MCF 10A (cell line): Measurements from ENCODE around the gene PEAR1. TPM values are rescaled to one million over a fixed set of nuclear protein-coding genes. Genes with fewer than 3 reads are reported as not detected.

Experiments
- BruUV-seq: library from RNA; stranded (reverse); fragments of 400-500 nt; replicated peaks from 2 replicates; lab custom pipeline; 2021; lab: Mats Ljungman, UMichigan
- CTCF ChIA-PET: fragments of 300-600 bp; sonication (Branson Sonifier 250); formaldehyde crosslinking; extraction: SDS; loops from one replicate; lab custom pipeline; 2021; ENCODE audit warnings: antibody characterized with exemption, inconsistent platforms; lab: Yijun Ruan, JAX
- POLR2A ChIA-PET: fragments of 300-600, 350-650 bp; sonication (Branson Sonifier 250); formaldehyde crosslinking; extraction: SDS; loops from one replicate; lab custom pipeline; 2020; ENCODE audit warnings: antibody characterized with exemption, inconsistent platforms; lab: Yijun Ruan, JAX
- DNase-seq: peaks from one replicate; pipeline ENCODE4 v3.0.0-alpha.2; 2018; ENCODE audit not compliant: unreplicated experiment
- H3K27ac Mint-ChIP-seq: one replicate; pipeline ENCODE4 v1.8.0; 2022; ENCODE audit warnings: mild to moderate bottlenecking, low read depth, mixed read lengths; ENCODE audit not compliant: unreplicated experiment
- H3K27me3 Mint-ChIP-seq: one replicate; pipeline ENCODE4 v1.8.0; 2022; ENCODE audit warnings: mixed read lengths; ENCODE audit not compliant: insufficient read depth, unreplicated experiment
- H3K36me3 Mint-ChIP-seq: one replicate; pipeline ENCODE4 v1.8.0; 2022; ENCODE audit warnings: mild to moderate bottlenecking, moderate library complexity, mixed read lengths; ENCODE audit not compliant: insufficient read depth, unreplicated experiment
- H3K4me1 Mint-ChIP-seq: one replicate; pipeline ENCODE4 v1.8.0; 2022; ENCODE audit warnings: mixed read lengths; ENCODE audit not compliant: insufficient read depth, unreplicated experiment
- H3K4me3 Mint-ChIP-seq: one replicate; pipeline ENCODE4 v1.8.0; 2022; ENCODE audit warnings: mild to moderate bottlenecking, moderate library complexity, mixed read lengths; ENCODE audit not compliant: unreplicated experiment
- H3K9me3 Mint-ChIP-seq: one replicate; pipeline ENCODE4 v1.8.0; 2022; ENCODE audit warnings: mixed read lengths; ENCODE audit not compliant: unreplicated experiment
- intact Hi-C: fragments of 100-400 bp; cut with micrococcal nuclease; formaldehyde crosslinking; loops from 2 replicates; pipeline ENCODE4 v1.14.1; 2022
- total RNA-seq: library from RNA; stranded (reverse); gene quantifications from 2 replicates; pipeline ENCODE4 v1.2.3, GENCODE V29; 2022
- TF ChIP-seq, protein P1 (sequence below): fragments of 200-600 bp; IDR thresholded peaks from one replicate; pipeline ENCODE4 v1.8.0; 2022; ENCODE audit warnings: antibody characterized with exemption, mild to moderate bottlenecking; ENCODE audit not compliant: unreplicated experiment

PEAR1 gene
- total RNA-seq, 1 experiment from 2014 or later = 6.5 TPM

DNA sequence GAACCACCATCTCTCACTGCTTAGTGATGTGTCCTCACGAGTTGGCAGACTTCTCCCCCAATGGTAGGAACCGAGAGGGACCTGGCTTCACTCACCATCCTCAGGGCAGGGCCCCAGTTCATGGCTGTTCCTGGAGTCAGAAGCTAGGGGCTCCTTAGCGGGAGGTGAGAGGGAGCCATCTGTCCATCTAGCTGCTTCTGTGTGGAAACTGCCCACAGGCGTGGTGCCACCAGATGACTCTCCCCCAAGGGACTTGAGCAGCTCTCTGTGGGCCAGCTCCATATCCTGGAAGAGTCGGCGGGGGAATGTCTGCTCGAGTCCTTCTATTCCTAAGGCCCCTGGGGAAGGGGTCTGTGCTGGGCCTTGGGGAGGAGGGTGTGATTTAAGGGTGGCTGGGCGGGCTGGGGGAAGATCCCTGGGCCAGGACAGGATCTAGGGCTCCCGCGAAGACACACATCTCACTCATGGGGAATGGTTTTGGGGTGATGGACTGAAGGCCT is 43.3 kb downstream of the PEAR1 start:
- no peaks in the 10 kb centered on the region for H3K27me3 Mint-ChIP-seq
- BruUV-seq = no TSS peak
- CTCF ChIA-PET = interaction anchor here (0.6 to 1.6 kb wide), 7 partner anchors 9 to 211 kb away, joined by 3 to 10 read pairs (median 4); no protein-coding TSS in a partner anchor

DNA sequence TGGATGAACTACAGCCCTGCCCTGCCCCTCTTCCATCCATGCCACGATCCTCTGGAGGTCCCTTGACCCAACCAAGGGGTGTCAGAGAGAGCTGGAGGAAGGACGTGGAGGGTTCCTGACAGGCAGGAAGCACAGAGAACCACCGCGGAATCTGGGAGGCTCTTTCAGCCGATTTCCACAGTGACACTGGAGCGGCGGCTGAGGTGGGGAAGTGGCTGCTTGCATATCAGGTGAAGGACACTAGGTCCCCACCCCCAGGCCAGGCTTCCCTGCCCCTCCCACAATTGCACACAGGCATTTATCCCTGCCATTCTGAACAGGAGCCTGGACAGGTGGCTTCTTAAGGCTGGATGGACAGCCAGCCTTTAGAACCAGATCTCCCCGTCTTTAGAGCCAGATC is 44.4 kb downstream of the PEAR1 start:
- POLR2A ChIA-PET = interaction anchor here (0.6 kb wide), 1 partner anchor 69 kb away, joined by 3 read pairs; no protein-coding TSS in a partner anchor
- Mint-ChIP-seq H3K9me3 (no peaks in the 10 kb centered on the region), H3K27me3 (no peaks in the 10 kb centered on the region), H3K36me3 (peaks cover 39% of the 10 kb centered on the region), H3K27ac (no peak overlapping the region), H3K4me1 (no peaks in the 10 kb centered on the region), H3K4me3 (no peak overlapping the region)
- BruUV-seq = no TSS peak
- intact Hi-C loops = no loop called here
- TF ChIP-seq, protein P1, sequence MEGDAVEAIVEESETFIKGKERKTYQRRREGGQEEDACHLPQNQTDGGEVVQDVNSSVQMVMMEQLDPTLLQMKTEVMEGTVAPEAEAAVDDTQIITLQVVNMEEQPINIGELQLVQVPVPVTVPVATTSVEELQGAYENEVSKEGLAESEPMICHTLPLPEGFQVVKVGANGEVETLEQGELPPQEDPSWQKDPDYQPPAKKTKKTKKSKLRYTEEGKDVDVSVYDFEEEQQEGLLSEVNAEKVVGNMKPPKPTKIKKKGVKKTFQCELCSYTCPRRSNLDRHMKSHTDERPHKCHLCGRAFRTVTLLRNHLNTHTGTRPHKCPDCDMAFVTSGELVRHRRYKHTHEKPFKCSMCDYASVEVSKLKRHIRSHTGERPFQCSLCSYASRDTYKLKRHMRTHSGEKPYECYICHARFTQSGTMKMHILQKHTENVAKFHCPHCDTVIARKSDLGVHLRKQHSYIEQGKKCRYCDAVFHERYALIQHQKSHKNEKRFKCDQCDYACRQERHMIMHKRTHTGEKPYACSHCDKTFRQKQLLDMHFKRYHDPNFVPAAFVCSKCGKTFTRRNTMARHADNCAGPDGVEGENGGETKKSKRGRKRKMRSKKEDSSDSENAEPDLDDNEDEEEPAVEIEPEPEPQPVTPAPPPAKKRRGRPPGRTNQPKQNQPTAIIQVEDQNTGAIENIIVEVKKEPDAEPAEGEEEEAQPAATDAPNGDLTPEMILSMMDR = no peak
- CTCF ChIA-PET = interaction anchor here (0.7 to 1.6 kb wide), 9 partner anchors 11 to 141 kb away, joined by 3 to 10 read pairs (median 4); no protein-coding TSS in a partner anchor
- no peak for DNase-seq

More for the DNA sequence above, 43.3 kb downstream of the PEAR1 start:
- Mint-ChIP-seq H3K9me3 (no peaks in the 10 kb centered on the region), H3K27ac (no peak overlapping the region), H3K4me1 (no peaks in the 10 kb centered on the region), H3K36me3 (peaks cover 35% of the 10 kb centered on the region), H3K4me3 (no peak overlapping the region)
- TF ChIP-seq, protein P1 = no peak
- intact Hi-C loops = no loop called here
- POLR2A ChIA-PET = interaction anchor here (0.7 to 0.9 kb wide), 2 partner anchors 9 to 502 kb away, joined by 3 read pairs; no protein-coding TSS in a partner anchor
- DNase-seq = no peak

DNA sequence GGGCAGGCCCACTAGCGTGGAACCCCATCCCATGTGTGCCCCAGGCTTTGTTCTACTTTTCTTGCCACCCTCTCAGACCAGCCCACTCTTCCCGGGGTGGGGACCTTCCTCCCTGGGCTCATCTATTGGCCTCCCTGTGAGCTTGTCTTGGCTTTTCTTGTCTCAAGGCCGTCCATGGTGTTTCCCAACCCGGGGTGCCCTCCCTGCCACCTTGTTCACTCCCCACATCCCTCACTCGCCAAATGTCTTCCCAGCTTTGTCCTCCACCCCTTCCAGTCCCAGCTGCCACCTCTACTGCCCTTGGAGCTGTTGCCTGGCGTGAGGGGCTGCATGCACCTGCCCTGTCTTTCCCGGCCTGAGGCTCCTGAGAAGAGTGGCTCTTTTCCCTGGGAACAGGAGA is 45.3 kb downstream of the PEAR1 start:
- no TSS peak for BruUV-seq
- intact Hi-C loops = no loop called here
- ChIA-PET CTCF (interaction anchor here (0.6 to 1.3 kb wide), 7 partner anchors 10 to 128 kb away, joined by 3 to 5 read pairs (median 3); no protein-coding TSS in a partner anchor), POLR2A (interaction anchor here (0.5 kb wide), 1 partner anchor 12 kb away, joined by 5 read pairs; no protein-coding TSS in a partner anchor)
- no peaks in the 10 kb centered on the region for H3K4me1 Mint-ChIP-seq
- H3K9me3 Mint-ChIP-seq = no peaks in the 10 kb centered on the region
- peaks cover 48% of the 10 kb centered on the region for H3K36me3 Mint-ChIP-seq
- no peak overlapping the region for H3K27ac Mint-ChIP-seq
- TF ChIP-seq, protein P1 = no peak
- H3K27me3 Mint-ChIP-seq = no peaks in the 10 kb centered on the region
- DNase-seq = no peak
- no peak overlapping the region for H3K4me3 Mint-ChIP-seq

DNA sequence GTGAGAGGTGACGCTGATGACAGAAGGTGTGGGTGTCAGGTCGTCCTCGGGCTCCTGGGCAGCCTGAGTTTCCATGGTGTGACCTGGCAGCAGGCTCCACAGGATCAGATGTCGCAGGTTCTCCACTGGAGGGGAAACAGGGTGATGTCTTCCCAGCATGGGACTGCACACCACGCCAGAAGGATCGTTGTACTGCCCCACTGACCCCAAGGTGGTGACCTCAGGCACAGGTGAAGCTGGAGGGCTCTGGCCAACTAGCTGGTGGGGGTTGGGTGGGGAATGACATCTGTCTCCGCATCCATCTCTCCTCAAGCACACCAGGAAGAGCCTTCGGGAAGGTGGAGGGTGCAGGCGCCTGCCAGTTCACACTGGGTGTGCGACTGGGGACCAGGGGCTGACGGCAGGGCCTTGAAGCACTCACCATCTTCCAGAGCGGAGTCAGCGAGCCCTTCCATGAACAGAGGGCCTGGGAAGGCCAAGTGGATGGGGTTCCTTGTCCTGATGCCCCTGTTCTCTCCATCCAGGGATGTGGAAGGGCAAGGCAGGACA is 46.3 kb downstream of the PEAR1 start:
- TF ChIP-seq, protein P1 = no peak
- DNase-seq = no peak
- CTCF ChIA-PET = interaction anchor here (0.6 to 3.3 kb wide), 4 partner anchors 11 to 101 kb away, joined by 3 to 20 read pairs (median 4); no protein-coding TSS in a partner anchor
- no peaks in the 10 kb centered on the region for H3K4me1 Mint-ChIP-seq
- BruUV-seq = no TSS peak
- no peaks in the 10 kb centered on the region for H3K27me3 Mint-ChIP-seq
- no peak overlapping the region for H3K4me3 Mint-ChIP-seq
- no peaks in the 10 kb centered on the region for H3K9me3 Mint-ChIP-seq
- no peak overlapping the region for H3K27ac Mint-ChIP-seq
- peaks cover 55% of the 10 kb centered on the region for H3K36me3 Mint-ChIP-seq
- intact Hi-C loops = no loop called here
- POLR2A ChIA-PET = no interaction called here
